SK-N-SH (cell line): Measurements from ENCODE around the gene MALAT1. TPM values are rescaled to one million over a fixed set of nuclear protein-coding genes. Genes with fewer than 3 reads are reported as not detected.
A peak's percentile ranks its signal among the peaks of the same experiment; 100 is the strongest.

Experiments
- CTCF ChIA-PET: fragments of 300-600, 350-600 bp; formaldehyde crosslinking; extraction: SDS; loops from one replicate; lab custom pipeline; 2021; lab: Yijun Ruan, JAX
- POLR2A ChIA-PET: fragments of 350-600 bp; sonication (Branson Sonifier 250); formaldehyde crosslinking; extraction: SDS; loops from one replicate; lab custom pipeline; 2020; ENCODE audit warnings: antibody characterized with exemption, inconsistent platforms; lab: Yijun Ruan, JAX
- DNase-seq: peaks from one replicate; pipeline ENCODE4 v3.0.0; 2012
- H2AFZ ChIP-seq: fragments of 200-600 bp; sonication (generic); 2 replicates; pipeline ENCODE4 v1.8.1; 2016; ENCODE audit warnings: antibody characterized with exemption, mild to moderate bottlenecking, low read depth
- H3F3A ChIP-seq: fragments of 200-600 bp; sonication (generic); replicated peaks from 2 replicates; pipeline ENCODE3; 2016; ENCODE audit warnings: antibody characterized with exemption, mild to moderate bottlenecking; ENCODE audit not compliant: insufficient read depth
- H3K27ac ChIP-seq, 2 experiments: fragments of 200-500 bp in 1 of 2; fragments of 200-600 bp in 1 of 2; sonication (Bioruptor generic) in 1 of 2; sonication (generic), shearing (Covaris generic) in 1 of 2; 2 replicates each; pipeline versions ENCODE4 v1.5.1 to v1.6.1; 2014 to 2016; ENCODE audit warnings: low read depth in 2 of 2, inconsistent platforms in 1 of 2, low read length in 1 of 2, mild to moderate bottlenecking in 1 of 2, mixed read lengths in 1 of 2
- H3K27me3 ChIP-seq: fragments of 200-600 bp; sonication (generic), shearing (Covaris generic); 2 replicates; pipeline ENCODE4 v1.6.1; 2016; ENCODE audit warnings: mixed run types; ENCODE audit not compliant: insufficient read depth
- H3K36me3 ChIP-seq, 2 experiments: fragments of 200-500 bp in 1 of 2; fragments of 200-600 bp in 1 of 2; sonication (Bioruptor generic) in 1 of 2; sonication (generic) in 1 of 2; replicated peaks in 1 of 2; 2 replicates each; pipeline versions ENCODE3 to v1.5.1; 2014 to 2016; ENCODE audit warnings: low read length in 1 of 2, mild to moderate bottlenecking in 1 of 2; ENCODE audit not compliant: insufficient read depth in 2 of 2, control insufficient read depth in 1 of 2
- H3K4me1 ChIP-seq, 2 experiments: fragments of 200-500 bp in 1 of 2; fragments of 200-600 bp in 1 of 2; sonication (Bioruptor generic) in 1 of 2; sonication (generic), shearing (Covaris generic) in 1 of 2; 2 replicates each; pipeline versions ENCODE4 v1.5.1 to v1.6.1; 2014 to 2016; ENCODE audit warnings: low read depth in 1 of 2, low read length in 1 of 2, mixed run types in 1 of 2; ENCODE audit not compliant: insufficient read depth in 2 of 2, control insufficient read depth in 1 of 2
- H3K4me2 ChIP-seq: fragments of 200-600 bp; sonication (generic), shearing (Covaris generic); 2 replicates; pipeline ENCODE4 v1.6.1; 2017; ENCODE audit warnings: mixed run types
- H3K4me3 ChIP-seq, 2 experiments: fragments of 200-500 bp in 1 of 2; fragments of 200-600 bp in 1 of 2; sonication (Bioruptor generic) in 1 of 2; sonication (generic), shearing (Covaris generic) in 1 of 2; 2 replicates each; pipeline versions ENCODE4 v1.5.1 to v1.8.1; 2014 to 2016; ENCODE audit warnings: low read depth in 2 of 2, inconsistent platforms in 1 of 2, low read length in 1 of 2, mild to moderate bottlenecking in 1 of 2, mixed read lengths in 1 of 2, moderate library complexity in 1 of 2
- H3K79me2 ChIP-seq: fragments of 200-600 bp; sonication (generic); 2 replicates; pipeline ENCODE4 v1.8.1; 2017; ENCODE audit warnings: mild to moderate bottlenecking; ENCODE audit not compliant: insufficient read depth
- H3K9ac ChIP-seq: fragments of 200-600 bp; sonication (generic); 2 replicates; pipeline ENCODE4 v1.6.1; 2017; ENCODE audit warnings: mixed run types
- H3K9me2 ChIP-seq: fragments of 200-600 bp; sonication (generic); 2 replicates; pipeline ENCODE4 v1.6.1; 2017; ENCODE audit warnings: mixed run types
- H3K9me3 ChIP-seq: fragments of 200-600 bp; sonication (generic); 2 replicates; pipeline ENCODE4 v1.6.1; 2017; ENCODE audit warnings: mixed run types, mild to moderate bottlenecking, moderate library complexity
- H4K20me1 ChIP-seq: fragments of 200-600 bp; sonication (generic); 2 replicates; pipeline ENCODE4 v1.6.1; 2017; ENCODE audit warnings: mild to moderate bottlenecking, mixed run types; ENCODE audit not compliant: insufficient read depth
- FOSL2 ChIP-seq: IDR thresholded peaks from 2 replicates; pipeline ENCODE4 v1.4.0; 2012; ENCODE audit warnings: low read depth, mild to moderate bottlenecking, moderate library complexity, borderline replicate concordance
- FOXM1 ChIP-seq: IDR thresholded peaks from 2 replicates; pipeline ENCODE4 v1.4.0; 2012; ENCODE audit warnings: low read depth, mild to moderate bottlenecking
- GATA2 ChIP-seq: sonication (generic); formaldehyde crosslinking; IDR thresholded peaks from 2 replicates; pipeline ENCODE4 v1.5.0; 2020; ENCODE audit warnings: mild to moderate bottlenecking, missing genetic modification reagents
- JUND ChIP-seq: IDR thresholded peaks from 2 replicates; pipeline ENCODE4 v1.4.0; 2012
- NFIC ChIP-seq: IDR thresholded peaks from 2 replicates; pipeline ENCODE4 v1.4.0; 2012; ENCODE audit warnings: borderline replicate concordance
- POLR2AphosphoS5 ChIP-seq: IDR thresholded peaks from 2 replicates; pipeline ENCODE4 v1.6.1; 2012; ENCODE audit warnings: low read depth, low read length
- RAD21 ChIP-seq: IDR thresholded peaks from 2 replicates; pipeline ENCODE4 v1.6.1; 2012; ENCODE audit warnings: mild to moderate bottlenecking, low read length
- RFX5 ChIP-seq: IDR thresholded peaks from 2 replicates; pipeline ENCODE4 v1.6.1; 2012; ENCODE audit warnings: mild to moderate bottlenecking, improper control_type of control experiment, low read length
- RXRA ChIP-seq: IDR thresholded peaks from 2 replicates; pipeline ENCODE4 v1.4.0; 2012; ENCODE audit warnings: low read depth, mild to moderate bottlenecking, borderline replicate concordance
- SIN3A ChIP-seq: IDR thresholded peaks from 2 replicates; pipeline ENCODE4 v1.6.1; 2012; ENCODE audit warnings: low read depth, mild to moderate bottlenecking, low read length, moderate library complexity, borderline replicate concordance
- SMC3 ChIP-seq: IDR thresholded peaks from 2 replicates; pipeline ENCODE4 v1.6.1; 2012; ENCODE audit warnings: low read depth, low read length, improper control_type of control experiment
- TAF1 ChIP-seq: IDR thresholded peaks from 2 replicates; pipeline ENCODE4 v1.6.1; 2012; ENCODE audit warnings: low read depth, mild to moderate bottlenecking, low read length, moderate library complexity, borderline replicate concordance
- TCF12 ChIP-seq: IDR thresholded peaks from 2 replicates; pipeline ENCODE4 v1.4.0; 2012
- WGBS: methylation state at CpG from one replicate; pipeline ENCODE4 v1.1.6; 2017; ENCODE audit warnings: low lambda C conversion rate; 5-methylcytosine and 5-hydroxymethylcytosine counted together
- polyA plus RNA-seq, 3 experiments: library from polyadenylated mRNA; depleted of rRNA; stranded (reverse); fragments of >200 nt; gene quantifications; 2 replicates each; pipeline ENCODE4 v1.2.3, GENCODE V29; 2012
- TF ChIP-seq, protein P1 (sequence below): IDR thresholded peaks from 2 replicates; pipeline ENCODE4 v1.4.0; 2012; ENCODE audit warnings: low read depth, borderline replicate concordance
- TF ChIP-seq, protein P2 (sequence below): fragments of 150-350 bp; IDR thresholded peaks from 2 replicates; pipeline ENCODE4 v1.6.1; 2016; ENCODE audit warnings: mild to moderate bottlenecking, low read depth, low read length
- TF ChIP-seq, protein P3 (sequence below): IDR thresholded peaks from 2 replicates; pipeline ENCODE4; 2012
- TF ChIP-seq, protein P4 (sequence below): fragments of 150-350 bp; IDR thresholded peaks from 2 replicates; pipeline ENCODE4 v1.6.1; 2017; ENCODE audit warnings: antibody characterized with exemption, low read length, low read depth, borderline replicate concordance
- TF ChIP-seq, protein P5 (sequence below): IDR thresholded peaks from 2 replicates; pipeline ENCODE4 v1.4.0; 2012; ENCODE audit warnings: low read depth
- TF ChIP-seq, protein P6 (sequence below): IDR thresholded peaks from 2 replicates; pipeline ENCODE4 v1.6.1; 2012; ENCODE audit warnings: mild to moderate bottlenecking, low read depth, low read length, moderate library complexity

Gene MALAT1
- polyA plus RNA-seq, 1 of the 3 experiments (the other 2 are of a cell fraction) = 285 TPM

DNA sequence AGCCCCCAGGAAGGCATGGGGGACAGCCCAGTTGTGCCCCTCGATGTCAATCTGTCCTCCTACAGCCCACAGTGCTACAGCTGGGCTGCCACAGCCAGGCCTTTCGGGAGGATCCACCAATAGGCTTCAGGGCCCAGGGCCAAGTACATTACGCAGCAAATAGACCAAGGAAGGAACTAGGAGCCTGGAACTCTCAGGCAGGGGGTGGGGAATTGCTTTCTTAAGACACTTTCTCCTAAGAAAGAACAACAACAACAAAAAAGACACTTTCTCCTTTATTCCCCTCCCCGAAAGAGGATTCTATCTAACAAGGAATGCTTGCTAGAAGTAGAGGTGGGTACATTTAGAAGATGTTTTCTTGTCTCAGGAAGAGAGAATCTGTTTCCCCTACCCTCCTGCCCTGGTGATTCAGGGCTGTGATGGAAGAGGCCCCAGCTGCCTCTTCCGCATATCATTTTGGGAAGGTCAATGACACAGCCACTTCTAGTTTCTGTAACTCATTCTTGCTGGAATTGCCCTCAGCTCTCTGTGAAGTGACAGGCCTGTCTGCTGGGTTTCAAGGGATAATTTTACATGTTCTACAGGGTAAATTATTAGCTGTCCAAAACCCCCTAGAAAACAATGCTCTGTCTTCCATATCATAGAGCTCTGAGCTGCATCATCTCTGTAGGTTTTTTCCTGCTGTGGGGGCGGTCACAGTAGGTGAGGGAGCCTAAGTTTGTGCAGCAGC, 6.0 kb upstream of the MALAT1 start (continued):
- TF ChIP-seq NFIC (no peak; the same call in 1 of the 2 replicates), RAD21 (no peak)

DNA sequence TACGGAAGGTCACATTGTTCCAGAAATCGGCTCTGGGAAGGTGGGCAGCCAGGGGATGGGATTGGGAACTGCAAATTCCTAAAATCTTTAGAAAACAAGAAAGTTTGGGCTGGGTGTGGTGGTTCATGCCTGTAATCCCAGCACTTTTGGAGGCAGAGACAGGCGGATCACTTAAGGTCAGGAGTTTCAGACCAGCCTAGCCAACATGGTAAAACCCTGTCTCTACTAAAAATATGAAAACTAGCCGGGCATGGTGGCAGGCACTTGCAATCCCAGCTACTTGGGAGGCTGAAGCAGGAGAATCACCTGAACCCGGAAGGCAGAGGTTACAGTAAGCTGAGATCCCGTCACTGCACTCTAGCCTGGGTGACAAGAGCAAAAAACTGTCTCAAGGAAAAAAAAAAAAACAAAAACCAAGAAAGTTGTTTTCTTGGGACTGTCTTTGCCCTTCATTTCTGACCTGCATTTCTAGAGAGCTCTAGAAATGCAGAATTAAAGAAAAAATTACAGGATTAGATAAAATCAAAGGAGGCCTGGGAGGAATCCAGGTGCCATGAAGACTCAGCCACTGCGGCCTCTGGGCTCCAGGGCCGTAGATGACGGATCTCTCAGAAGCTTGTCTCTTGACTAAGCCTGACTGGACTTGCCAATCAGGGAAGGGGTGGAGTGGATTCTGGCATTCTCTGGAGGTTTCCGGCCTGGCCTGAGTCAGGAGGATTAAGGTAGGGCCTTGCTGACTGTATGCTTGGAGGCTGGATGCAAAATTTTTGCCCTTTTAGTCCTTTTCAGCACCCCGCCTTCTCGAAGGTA, 5.3 kb upstream of the MALAT1 start:
- H3K79me2 ChIP-seq = peaks cover 80% of the 10 kb centered on the region
- peaks cover 77% of the 10 kb centered on the region for H3F3A ChIP-seq
- H2AFZ ChIP-seq = no peak overlapping the region
- H3K36me3 ChIP-seq = no peaks in the 10 kb centered on the region
- H3K4me3 ChIP-seq = peak overlapping the region in 1 of 2 experiments; percentile 18; a peak in 1 of 4 replicates
- CTCF ChIA-PET = interaction anchor here (1.5 to 8.3 kb wide), 4 partner anchors 16 to 77 kb away, joined by 4 to 58 read pairs (median 18); no protein-coding TSS in a partner anchor
- no peak for DNase-seq
- WGBS = 28% methylated on average over 12 of the region's 12 CpGs
- peak overlapping the region; percentile 83 for H3K4me2 ChIP-seq
- H3K27me3 ChIP-seq = no peaks in the 10 kb centered on the region
- no peaks in the 10 kb centered on the region for H4K20me1 ChIP-seq
- peaks cover 69 to 73% of the 10 kb centered on the region in 2 experiments for H3K4me1 ChIP-seq
- H3K27ac ChIP-seq = peak overlapping the region; percentile 88 to 100
- no peaks in the 10 kb centered on the region for H3K9me3 ChIP-seq
- peak overlapping the region; percentile 95 for H3K9ac ChIP-seq
- H3K9me2 ChIP-seq = no peaks in the 10 kb centered on the region
- POLR2A ChIA-PET = interaction anchor here (0.9 to 26.8 kb wide), 3 partner anchors 18 to 71 kb away, joined by 3 to 1027 read pairs (median 591); partner anchors contain the start of gene NEAT1
- TF ChIP-seq SMC3 = no peak
- TF ChIP-seq, protein P1, sequence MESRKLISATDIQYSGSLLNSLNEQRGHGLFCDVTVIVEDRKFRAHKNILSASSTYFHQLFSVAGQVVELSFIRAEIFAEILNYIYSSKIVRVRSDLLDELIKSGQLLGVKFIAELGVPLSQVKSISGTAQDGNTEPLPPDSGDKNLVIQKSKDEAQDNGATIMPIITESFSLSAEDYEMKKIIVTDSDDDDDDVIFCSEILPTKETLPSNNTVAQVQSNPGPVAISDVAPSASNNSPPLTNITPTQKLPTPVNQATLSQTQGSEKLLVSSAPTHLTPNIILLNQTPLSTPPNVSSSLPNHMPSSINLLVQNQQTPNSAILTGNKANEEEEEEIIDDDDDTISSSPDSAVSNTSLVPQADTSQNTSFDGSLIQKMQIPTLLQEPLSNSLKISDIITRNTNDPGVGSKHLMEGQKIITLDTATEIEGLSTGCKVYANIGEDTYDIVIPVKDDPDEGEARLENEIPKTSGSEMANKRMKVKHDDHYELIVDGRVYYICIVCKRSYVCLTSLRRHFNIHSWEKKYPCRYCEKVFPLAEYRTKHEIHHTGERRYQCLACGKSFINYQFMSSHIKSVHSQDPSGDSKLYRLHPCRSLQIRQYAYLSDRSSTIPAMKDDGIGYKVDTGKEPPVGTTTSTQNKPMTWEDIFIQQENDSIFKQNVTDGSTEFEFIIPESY = peak; percentile 29; the same call in 1 of the 2 replicates
- peak; percentile 61; the same call in 1 of the 2 replicates for TF ChIP-seq TCF12
- TF ChIP-seq POLR2AphosphoS5 = peak; percentile 87
- TF ChIP-seq, protein P2, sequence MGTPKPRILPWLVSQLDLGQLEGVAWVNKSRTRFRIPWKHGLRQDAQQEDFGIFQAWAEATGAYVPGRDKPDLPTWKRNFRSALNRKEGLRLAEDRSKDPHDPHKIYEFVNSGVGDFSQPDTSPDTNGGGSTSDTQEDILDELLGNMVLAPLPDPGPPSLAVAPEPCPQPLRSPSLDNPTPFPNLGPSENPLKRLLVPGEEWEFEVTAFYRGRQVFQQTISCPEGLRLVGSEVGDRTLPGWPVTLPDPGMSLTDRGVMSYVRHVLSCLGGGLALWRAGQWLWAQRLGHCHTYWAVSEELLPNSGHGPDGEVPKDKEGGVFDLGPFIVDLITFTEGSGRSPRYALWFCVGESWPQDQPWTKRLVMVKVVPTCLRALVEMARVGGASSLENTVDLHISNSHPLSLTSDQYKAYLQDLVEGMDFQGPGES = no peak
- TF ChIP-seq RXRA = 0 out of 2 replicates have a peak, but pooled peaks have one; percentile 25
- no peak for TF ChIP-seq FOXM1
- TF ChIP-seq, protein P3, sequence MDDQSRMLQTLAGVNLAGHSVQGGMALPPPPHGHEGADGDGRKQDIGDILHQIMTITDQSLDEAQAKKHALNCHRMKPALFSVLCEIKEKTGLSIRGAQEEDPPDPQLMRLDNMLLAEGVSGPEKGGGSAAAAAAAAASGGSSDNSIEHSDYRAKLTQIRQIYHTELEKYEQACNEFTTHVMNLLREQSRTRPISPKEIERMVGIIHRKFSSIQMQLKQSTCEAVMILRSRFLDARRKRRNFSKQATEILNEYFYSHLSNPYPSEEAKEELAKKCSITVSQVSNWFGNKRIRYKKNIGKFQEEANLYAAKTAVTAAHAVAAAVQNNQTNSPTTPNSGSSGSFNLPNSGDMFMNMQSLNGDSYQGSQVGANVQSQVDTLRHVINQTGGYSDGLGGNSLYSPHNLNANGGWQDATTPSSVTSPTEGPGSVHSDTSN = peak; percentile 91
- TF ChIP-seq, protein P4, sequence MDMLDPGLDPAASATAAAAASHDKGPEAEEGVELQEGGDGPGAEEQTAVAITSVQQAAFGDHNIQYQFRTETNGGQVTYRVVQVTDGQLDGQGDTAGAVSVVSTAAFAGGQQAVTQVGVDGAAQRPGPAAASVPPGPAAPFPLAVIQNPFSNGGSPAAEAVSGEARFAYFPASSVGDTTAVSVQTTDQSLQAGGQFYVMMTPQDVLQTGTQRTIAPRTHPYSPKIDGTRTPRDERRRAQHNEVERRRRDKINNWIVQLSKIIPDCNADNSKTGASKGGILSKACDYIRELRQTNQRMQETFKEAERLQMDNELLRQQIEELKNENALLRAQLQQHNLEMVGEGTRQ = no peak
- TF ChIP-seq SIN3A = peak; percentile 63
- TF ChIP-seq FOSL2 = peak; percentile 61; the same call in 1 of the 2 replicates
- peak; percentile 44; the same call in 1 of the 2 replicates for TF ChIP-seq TAF1
- TF ChIP-seq, protein P5, sequence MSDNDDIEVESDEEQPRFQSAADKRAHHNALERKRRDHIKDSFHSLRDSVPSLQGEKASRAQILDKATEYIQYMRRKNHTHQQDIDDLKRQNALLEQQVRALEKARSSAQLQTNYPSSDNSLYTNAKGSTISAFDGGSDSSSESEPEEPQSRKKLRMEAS = peak; percentile 56; the same call in 1 of the 2 replicates
- TF ChIP-seq GATA2 = no peak
- TF ChIP-seq, protein P6, sequence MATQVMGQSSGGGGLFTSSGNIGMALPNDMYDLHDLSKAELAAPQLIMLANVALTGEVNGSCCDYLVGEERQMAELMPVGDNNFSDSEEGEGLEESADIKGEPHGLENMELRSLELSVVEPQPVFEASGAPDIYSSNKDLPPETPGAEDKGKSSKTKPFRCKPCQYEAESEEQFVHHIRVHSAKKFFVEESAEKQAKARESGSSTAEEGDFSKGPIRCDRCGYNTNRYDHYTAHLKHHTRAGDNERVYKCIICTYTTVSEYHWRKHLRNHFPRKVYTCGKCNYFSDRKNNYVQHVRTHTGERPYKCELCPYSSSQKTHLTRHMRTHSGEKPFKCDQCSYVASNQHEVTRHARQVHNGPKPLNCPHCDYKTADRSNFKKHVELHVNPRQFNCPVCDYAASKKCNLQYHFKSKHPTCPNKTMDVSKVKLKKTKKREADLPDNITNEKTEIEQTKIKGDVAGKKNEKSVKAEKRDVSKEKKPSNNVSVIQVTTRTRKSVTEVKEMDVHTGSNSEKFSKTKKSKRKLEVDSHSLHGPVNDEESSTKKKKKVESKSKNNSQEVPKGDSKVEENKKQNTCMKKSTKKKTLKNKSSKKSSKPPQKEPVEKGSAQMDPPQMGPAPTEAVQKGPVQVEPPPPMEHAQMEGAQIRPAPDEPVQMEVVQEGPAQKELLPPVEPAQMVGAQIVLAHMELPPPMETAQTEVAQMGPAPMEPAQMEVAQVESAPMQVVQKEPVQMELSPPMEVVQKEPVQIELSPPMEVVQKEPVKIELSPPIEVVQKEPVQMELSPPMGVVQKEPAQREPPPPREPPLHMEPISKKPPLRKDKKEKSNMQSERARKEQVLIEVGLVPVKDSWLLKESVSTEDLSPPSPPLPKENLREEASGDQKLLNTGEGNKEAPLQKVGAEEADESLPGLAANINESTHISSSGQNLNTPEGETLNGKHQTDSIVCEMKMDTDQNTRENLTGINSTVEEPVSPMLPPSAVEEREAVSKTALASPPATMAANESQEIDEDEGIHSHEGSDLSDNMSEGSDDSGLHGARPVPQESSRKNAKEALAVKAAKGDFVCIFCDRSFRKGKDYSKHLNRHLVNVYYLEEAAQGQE = peak; percentile 34
- peak; percentile 63; the same call in 1 of the 2 replicates for TF ChIP-seq JUND
- no peak for TF ChIP-seq RFX5
